B cell (primary cell): ENCODE results near the gene SUCLG2. TPM values are rescaled to one million over a fixed set of nuclear protein-coding genes. Genes with fewer than 3 reads are reported as not detected.

Source experiments
- ATAC-seq: fragments of 200-7000 bp; cut with Tn5 transposase; one replicate; pipeline ENCODE4 v1.10.0; 2021; ENCODE audit warnings: low read depth, mild to moderate bottlenecking, moderate number of reproducible peaks, moderate library complexity
- CTCF ChIA-PET: fragments of 350-600 bp; sonication (Branson Sonifier 250); formaldehyde crosslinking; loops from one replicate; lab custom pipeline; 2021; ENCODE audit warnings: antibody characterized with exemption, inconsistent platforms; lab: Charles Lee
- POLR2A ChIA-PET: fragments of 350-600 bp; sonication (Branson Sonifier 250); formaldehyde crosslinking; loops from one replicate; lab custom pipeline; 2021; ENCODE audit warnings: antibody characterized with exemption; lab: Charles Lee
- DNase-seq: peaks from one replicate; pipeline ENCODE4 v3.0.0; 2013
- H2AFZ ChIP-seq: 2 replicates; pipeline ENCODE4 v1.6.1; 2012; ENCODE audit warnings: mild to moderate bottlenecking, low read depth, low read length; ENCODE audit not compliant: insufficient read depth, poor library complexity, severe bottlenecking
- H3K27ac ChIP-seq, 2 donors: 1 replicate in 1 of 2; 2 replicates in 1 of 2; pipeline ENCODE4 v1.5.1; 2012 to 2013; ENCODE audit warnings: low read length in 2 of 2, mild to moderate bottlenecking in 2 of 2, moderate library complexity in 1 of 2
- H3K27me3 ChIP-seq, 4 experiments: fragments of 200-600 bp in 1 of 4; sonication (generic) in 1 of 4; replicated peaks in 1 of 4; 1 replicate in 2 of 4; 2 replicates in 2 of 4; pipeline versions ENCODE4 v1.6.1 to v1.7.0; 2013 to 2016; ENCODE audit warnings: low read length in 3 of 4, mild to moderate bottlenecking in 2 of 4, mixed read lengths in 1 of 4, moderate library complexity in 1 of 4; ENCODE audit not compliant: insufficient read depth in 4 of 4, control insufficient read depth in 3 of 4; ENCODE audit errors: control extremely low read depth in 1 of 4
- H3K36me3 ChIP-seq, 2 experiments: replicated peaks in 1 of 2; 1 replicate in 1 of 2; 2 replicates in 1 of 2; pipeline versions ENCODE4 v1.6.1 to v1.7.1; 2013; ENCODE audit warnings: low read length in 1 of 2; ENCODE audit not compliant: insufficient read depth in 2 of 2, control insufficient read depth in 1 of 2; ENCODE audit errors: control extremely low read depth in 1 of 2, extremely low read depth in 1 of 2
- H3K4me1 ChIP-seq, 2 donors: fragments of 200-600 bp in 1 of 2; sonication (generic) in 1 of 2; 1 replicate in 1 of 2; 2 replicates in 1 of 2; pipeline versions ENCODE4 v1.5.1 to v1.6.1; 2013 to 2017; ENCODE audit warnings: low read length in 2 of 2; ENCODE audit not compliant: control insufficient read depth in 2 of 2, insufficient read depth in 2 of 2
- H3K4me2 ChIP-seq: replicated peaks from 2 replicates; pipeline ENCODE3; 2012; ENCODE audit warnings: mild to moderate bottlenecking, low read depth, low read length; ENCODE audit not compliant: poor library complexity, severe bottlenecking
- H3K4me3 ChIP-seq, 5 experiments: fragments of 200-600 bp in 1 of 5; sonication (generic) in 1 of 5; 1 replicate in 3 of 5; 2 replicates in 2 of 5; pipeline versions ENCODE4 v1.5.1 to v1.7.0; 2011 to 2016; ENCODE audit warnings: low read length in 4 of 5, mild to moderate bottlenecking in 4 of 5, low read depth in 2 of 5, control low read depth in 1 of 5, moderate library complexity in 1 of 5; ENCODE audit not compliant: insufficient read depth in 1 of 5; ENCODE audit errors: control extremely low read depth in 1 of 5, extremely low read depth in 1 of 5
- H3K79me2 ChIP-seq: fragments of 200-600 bp; sonication (generic); one replicate; pipeline ENCODE4 v1.6.0; 2016; ENCODE audit warnings: low read length; ENCODE audit not compliant: control insufficient read depth, insufficient read depth
- H3K9ac ChIP-seq: fragments of 200-600 bp; sonication (generic); 2 replicates; pipeline ENCODE4 v1.6.1; 2017; ENCODE audit warnings: mild to moderate bottlenecking, low read length, moderate library complexity
- H3K9me3 ChIP-seq, 3 donors: one replicate each; pipeline versions ENCODE4 v1.6.1 to v1.7.1; 2013; ENCODE audit warnings: low read length in 2 of 3; ENCODE audit not compliant: control insufficient read depth in 2 of 3, insufficient read depth in 1 of 3; ENCODE audit errors: control extremely low read depth in 1 of 3
- H4K20me1 ChIP-seq: 2 replicates; pipeline ENCODE4 v1.6.0; 2012; ENCODE audit warnings: mild to moderate bottlenecking, low read length; ENCODE audit not compliant: insufficient read depth, control insufficient read depth, poor library complexity, severe bottlenecking
- H3K27ac Mint-ChIP-seq: one replicate; pipeline ENCODE4 v1.8.0; 2021; ENCODE audit warnings: mixed read lengths
- H3K27me3 Mint-ChIP-seq: one replicate; pipeline ENCODE4 v1.8.0; 2021; ENCODE audit warnings: mixed read lengths
- H3K4me1 Mint-ChIP-seq: one replicate; pipeline ENCODE4 v1.8.0; 2021; ENCODE audit warnings: mixed read lengths
- H3K4me3 Mint-ChIP-seq: one replicate; pipeline ENCODE4 v1.8.0; 2021; ENCODE audit warnings: mixed read lengths
- H3K9me3 Mint-ChIP-seq: one replicate; pipeline ENCODE4 v1.8.0; 2022; ENCODE audit warnings: mixed read lengths; ENCODE audit not compliant: insufficient read depth
- CTCF ChIP-seq: fragments of 200-600 bp; IDR thresholded peaks from one replicate; pipeline ENCODE4 v1.8.0; 2022; ENCODE audit warnings: antibody characterized with exemption, mild to moderate bottlenecking
- EZH2 ChIP-seq: IDR thresholded peaks from 2 replicates; pipeline ENCODE4 v1.6.1; 2012; ENCODE audit warnings: borderline replicate concordance, low read depth, mild to moderate bottlenecking, moderate library complexity, low read length; ENCODE audit not compliant: insufficient read depth, poor library complexity, severe bottlenecking
- WGBS: methylation state at CpG from one replicate; pipeline ENCODE4 v1.1.5; 2013; ENCODE audit warnings: missing lambda C conversion rate; ENCODE audit not compliant: insufficient coverage; 5-methylcytosine and 5-hydroxymethylcytosine counted together
- intact Hi-C: fragments of 100-400 bp; cut with micrococcal nuclease; formaldehyde crosslinking; loops from one replicate; pipeline ENCODE4 v1.10.0; 2022
- polyA plus RNA-seq: library from polyadenylated mRNA; depleted of rRNA; stranded (reverse); fragments of >200 nt; gene quantifications from 2 replicates; pipeline ENCODE4 v1.2.3, GENCODE V29; 2012
- total RNA-seq, 2 donors: library from RNA; stranded (reverse); fragments of 120-200 nt in 1 of 2; gene quantifications; 1 replicate in 1 of 2; 2 replicates in 1 of 2; pipeline versions ENCODE4 v1.2.3 to v1.2.4, GENCODE V29; 2013 to 2022

The SUCLG2 gene
- total and polyA plus RNA-seq, 2 donors (not counting 1 experiment from before 2014, with no cell fraction given) = 9.1 to 35.8 TPM

GRCh38 chr3:67521053-67521646 is 133.3 kb downstream of the SUCLG2 start:
- H3K27ac Mint-ChIP-seq = peak overlapping the region; percentile 77
- no peaks in the 10 kb centered on the region for H3K9me3 Mint-ChIP-seq
- intact Hi-C loops = no loop called here
- Histone ChIP-seq H3K4me2 (peak overlapping the region; percentile 39), H3K27ac (no peak overlapping the region), H4K20me1 (no peaks in the 10 kb centered on the region), H3K36me3 (peaks cover 15 to 32% of the 10 kb centered on the region in 2 experiments), H3K27me3 (no peaks in the 10 kb centered on the region), H3K4me3 (peak overlapping the region in 1 of 5 experiments; percentile 7), H3K9me3 (peaks cover 0 to 3% (median 0%) of the 10 kb centered on the region in 3 donors), H3K9ac (peak overlapping the region; percentile 51), H3K4me1 (peaks cover 0 to 7% of the 10 kb centered on the region in 2 donors), H2AFZ (no peak overlapping the region), H3K79me2 (no peaks in the 10 kb centered on the region)
- peaks cover 12% of the 10 kb centered on the region for H3K4me1 Mint-ChIP-seq
- TF ChIP-seq EZH2 (no peak), CTCF (no peak)
- no CpG with 5 or more reads among the region's 5 CpGs for WGBS
- POLR2A ChIA-PET = no interaction called here
- peak overlapping the region; percentile 76 for H3K4me3 Mint-ChIP-seq
- CTCF ChIA-PET = no interaction called here
- no peaks in the 10 kb centered on the region for H3K27me3 Mint-ChIP-seq
- DNase-seq = peak; percentile 3
- ATAC-seq = no peak

- Histone ChIP-seq H3K9ac (no peak overlapping the region), H3K36me3 (peaks cover 26 to 52% of the 10 kb centered on the region in 2 experiments), H3K9me3 (peaks cover 0 to 3% (median 0%) of the 10 kb centered on the region in 3 donors), H3K79me2 (no peaks in the 10 kb centered on the region), H2AFZ (no peak overlapping the region), H3K4me2 (no peak overlapping the region), H3K4me1 (peaks cover 0 to 7% of the 10 kb centered on the region in 2 donors), H3K27me3 (no peaks in the 10 kb centered on the region), H3K4me3 (no peak overlapping the region), H4K20me1 (no peaks in the 10 kb centered on the region), H3K27ac (no peak overlapping the region)
- no peak for ATAC-seq
- intact Hi-C loops = no loop called here
- no peak for DNase-seq
- 93% methylated on average over 2 of the region's 4 CpGs for WGBS
- peaks cover 12% of the 10 kb centered on the region for H3K4me1 Mint-ChIP-seq
- CTCF ChIA-PET = interaction anchor here (1.0 kb wide), 1 partner anchor 24 kb away, joined by 3 read pairs; no protein-coding TSS in a partner anchor
- POLR2A ChIA-PET = no interaction called here
- TF ChIP-seq EZH2 (no peak), CTCF (no peak)
- no peak overlapping the region for H3K4me3 Mint-ChIP-seq
- no peaks in the 10 kb centered on the region for H3K27me3 Mint-ChIP-seq
- no peak overlapping the region for H3K27ac Mint-ChIP-seq
- no peaks in the 10 kb centered on the region for H3K9me3 Mint-ChIP-seq
Measured at GRCh38 chr3:67518236-67518635, 136.2 kb downstream of the SUCLG2 start.
